ENCODE data around the gene CIZ1.

Gene CIZ1

GRCh38 chr9:128149951-128150593 lies 41.3 kb downstream of the CIZ1 start:
- no peak for TF ChIP-seq REST (IDR thresholded peaks at IDR 0.05; ENCODE audit: insufficient read depth in 1 of 2, low read depth in 2 of 2, low read length in 2 of 2)
- TF ChIP-seq SIN3A (IDR thresholded peaks at IDR 0.05; ENCODE audit: borderline replicate concordance, insufficient read depth, low read length), result no peak
- TF ChIP-seq FOXP2 (optimal IDR thresholded peaks at IDR 0.05; ENCODE audit: borderline replicate concordance, extremely low read depth, extremely low read length, insufficient read depth), result no peak
- TF ChIP-seq TAF1 (IDR thresholded peaks at IDR 0.05; ENCODE audit: borderline replicate concordance, insufficient read depth, low read length), result no peak
- no peak for TF ChIP-seq POLR2AphosphoS5 (IDR thresholded peaks at IDR 0.05; ENCODE audit: low read depth, low read length)

DNA sequence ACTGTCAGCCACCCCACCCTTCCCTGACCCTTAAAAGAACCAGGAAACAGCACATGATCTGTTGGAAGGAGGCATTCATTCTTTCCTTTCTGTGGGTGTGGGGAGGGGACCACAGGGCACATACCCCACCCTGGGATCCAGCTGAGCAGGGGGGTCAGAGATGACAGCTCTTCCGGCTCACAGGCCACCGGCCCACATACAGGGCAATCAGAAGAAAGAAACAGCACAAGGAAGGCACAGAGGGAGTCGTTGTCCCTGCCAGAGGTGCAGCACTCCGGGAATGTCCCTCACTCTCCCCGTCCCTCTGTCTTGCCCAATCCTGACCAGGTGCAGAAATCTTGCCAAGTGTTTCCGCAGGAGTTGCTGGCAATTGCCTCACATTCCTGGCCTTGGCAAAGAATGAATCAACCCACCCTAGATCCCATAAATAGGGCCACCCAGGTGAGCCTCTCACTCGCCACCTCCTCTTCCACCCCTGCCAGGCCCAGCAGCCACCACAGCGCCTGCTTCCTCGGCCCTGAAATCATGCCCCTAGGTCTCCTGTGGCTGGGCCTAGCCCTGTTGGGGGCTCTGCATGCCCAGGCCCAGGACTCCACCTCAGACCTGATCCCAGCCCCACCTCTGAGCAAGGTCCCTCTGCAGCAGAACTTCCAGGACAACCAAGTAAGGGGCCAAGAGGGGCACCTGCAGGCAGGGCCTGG lies 42.2 kb downstream of the CIZ1 start, which contains the start of gene LCN2:
Gene LCN2 (plus strand): TSS at position 453 of the 701 bp plus-strand sequence. CDS start 73 bp downstream, at position 526.
- TF ChIP-seq FOXP2 (optimal IDR thresholded peaks at IDR 0.05; ENCODE audit: borderline replicate concordance, extremely low read depth, extremely low read length, insufficient read depth), result no peak
- no peak for TF ChIP-seq SIN3A (IDR thresholded peaks at IDR 0.05; ENCODE audit: borderline replicate concordance, insufficient read depth, low read length)
- no peak for TF ChIP-seq TAF1 (IDR thresholded peaks at IDR 0.05; ENCODE audit: borderline replicate concordance, insufficient read depth, low read length)
- TF ChIP-seq POLR2AphosphoS5 (IDR thresholded peaks at IDR 0.05; ENCODE audit: low read depth, low read length), result no peak
- TF ChIP-seq REST (IDR thresholded peaks at IDR 0.05; ENCODE audit: insufficient read depth in 1 of 2, low read depth in 2 of 2, low read length in 2 of 2), result no peak

GRCh38 chr9:128148509-128149000 lies 42.8 kb downstream of the CIZ1 start:
- TF ChIP-seq TAF1 (IDR thresholded peaks at IDR 0.05; ENCODE audit: borderline replicate concordance, insufficient read depth, low read length), result no peak
- no peak for TF ChIP-seq FOXP2 (optimal IDR thresholded peaks at IDR 0.05; ENCODE audit: borderline replicate concordance, extremely low read depth, extremely low read length, insufficient read depth)
- no peak for TF ChIP-seq REST (IDR thresholded peaks at IDR 0.05; ENCODE audit: insufficient read depth in 1 of 2, low read depth in 2 of 2, low read length in 2 of 2)
- no peak for TF ChIP-seq SIN3A (IDR thresholded peaks at IDR 0.05; ENCODE audit: borderline replicate concordance, insufficient read depth, low read length)
- no peak for TF ChIP-seq POLR2AphosphoS5 (IDR thresholded peaks at IDR 0.05; ENCODE audit: low read depth, low read length)

DNA sequence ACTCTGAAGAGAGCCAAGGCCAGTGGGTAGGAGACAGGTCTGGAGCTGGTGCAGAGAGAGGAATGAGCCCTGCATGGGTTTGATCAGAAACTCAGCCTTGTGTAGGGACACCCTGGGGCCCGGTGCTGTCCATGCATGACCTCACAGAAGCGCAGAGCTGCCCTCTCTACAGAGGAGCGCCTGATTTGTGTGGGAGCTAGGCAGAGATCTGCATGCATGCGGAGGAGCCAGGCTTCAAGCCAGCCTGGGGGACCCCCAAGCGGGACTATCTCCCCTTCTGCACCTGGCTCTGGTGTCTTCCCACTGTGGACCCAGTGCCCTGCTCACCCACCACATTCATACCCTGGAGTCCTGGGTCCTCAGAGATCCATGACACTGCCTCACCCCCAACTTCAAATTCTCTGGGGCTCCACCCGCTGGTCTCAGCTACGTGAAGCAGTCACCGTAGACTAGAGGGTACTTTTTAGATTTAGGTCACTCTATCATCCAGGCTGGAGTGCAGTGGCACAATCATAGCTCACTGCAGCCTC lies 44.7 kb downstream of the CIZ1 start:
- TF ChIP-seq POLR2AphosphoS5 (IDR thresholded peaks at IDR 0.05; ENCODE audit: low read depth, low read length) (no peak), FOXP2 (optimal IDR thresholded peaks at IDR 0.05; ENCODE audit: borderline replicate concordance, extremely low read depth, extremely low read length, insufficient read depth) (no peak), SIN3A (IDR thresholded peaks at IDR 0.05; ENCODE audit: borderline replicate concordance, insufficient read depth, low read length) (no peak), REST (IDR thresholded peaks at IDR 0.05; ENCODE audit: insufficient read depth in 1 of 2, low read depth in 2 of 2, low read length in 2 of 2) (no peak), TAF1 (IDR thresholded peaks at IDR 0.05; ENCODE audit: borderline replicate concordance, insufficient read depth, low read length) (no peak)

All from PFSK-1 (cell line).